CD4-positive, alpha-beta T cell treated with Interleukin-17A for 4 hours (primary cell): ENCODE data around the gene PREX1.

Experiments
- DNase-seq: peaks from one replicate; pipeline ENCODE4 v3.0.0-alpha.2; 2020; ENCODE audit warnings: mixed read lengths

Gene PREX1

DNA sequence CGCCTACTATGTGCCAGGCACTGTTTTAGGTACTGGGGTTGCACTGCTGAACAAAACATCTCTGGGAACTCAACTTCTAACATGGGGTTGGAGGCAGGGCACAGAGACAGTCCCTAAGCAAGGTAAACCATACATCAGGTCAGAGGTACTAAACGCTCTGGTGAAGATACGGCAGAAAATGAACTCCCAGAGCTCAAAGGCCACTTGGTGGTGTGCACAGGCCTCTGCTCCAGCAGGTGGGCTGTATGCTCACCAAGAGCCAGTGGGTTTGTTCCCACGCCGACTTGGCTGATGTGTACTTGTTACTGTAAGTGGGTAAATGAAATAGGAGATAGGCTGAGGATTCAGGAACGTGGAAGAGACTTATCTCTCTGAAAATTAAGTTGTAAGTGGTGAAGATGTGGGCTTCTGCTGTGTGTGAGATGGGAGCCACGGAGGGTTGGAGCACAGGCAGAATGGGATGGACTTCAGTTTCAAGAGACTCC, 133.4 kb downstream of the PREX1 start:
- no peak for DNase-seq

DNA sequence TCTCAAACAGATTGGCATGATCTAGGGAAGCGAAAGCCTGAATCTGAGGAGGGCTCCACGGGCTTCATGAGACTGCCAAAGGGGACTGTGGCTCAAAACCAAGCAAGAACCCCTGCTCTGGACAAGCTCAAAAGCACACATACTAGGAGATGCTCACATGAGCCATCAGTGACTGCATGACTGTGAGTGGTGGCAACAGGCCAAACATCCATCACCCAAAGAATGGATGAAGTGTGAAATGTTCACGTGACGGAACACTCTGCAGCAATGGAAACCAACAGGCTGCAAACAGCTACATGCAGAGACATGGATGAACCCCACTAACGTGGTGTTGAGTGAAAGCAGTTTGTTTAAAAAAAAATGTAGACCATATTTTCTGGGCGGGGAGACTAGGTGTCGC, 136.3 kb downstream of the PREX1 start:
- DNase-seq, result no peak

GRCh38 chr20:48690888-48691287, 136.9 kb downstream of the PREX1 start:
- no peak for DNase-seq

GRCh38 chr20:48689874-48690571, 137.8 kb downstream of the PREX1 start:
- no peak for DNase-seq

GRCh38 chr20:48689388-48689787, 138.4 kb downstream of the PREX1 start:
- DNase-seq, result no peak

GRCh38 chr20:48688579-48688978, 139.2 kb downstream of the PREX1 start:
- DNase-seq, result no peak

DNA sequence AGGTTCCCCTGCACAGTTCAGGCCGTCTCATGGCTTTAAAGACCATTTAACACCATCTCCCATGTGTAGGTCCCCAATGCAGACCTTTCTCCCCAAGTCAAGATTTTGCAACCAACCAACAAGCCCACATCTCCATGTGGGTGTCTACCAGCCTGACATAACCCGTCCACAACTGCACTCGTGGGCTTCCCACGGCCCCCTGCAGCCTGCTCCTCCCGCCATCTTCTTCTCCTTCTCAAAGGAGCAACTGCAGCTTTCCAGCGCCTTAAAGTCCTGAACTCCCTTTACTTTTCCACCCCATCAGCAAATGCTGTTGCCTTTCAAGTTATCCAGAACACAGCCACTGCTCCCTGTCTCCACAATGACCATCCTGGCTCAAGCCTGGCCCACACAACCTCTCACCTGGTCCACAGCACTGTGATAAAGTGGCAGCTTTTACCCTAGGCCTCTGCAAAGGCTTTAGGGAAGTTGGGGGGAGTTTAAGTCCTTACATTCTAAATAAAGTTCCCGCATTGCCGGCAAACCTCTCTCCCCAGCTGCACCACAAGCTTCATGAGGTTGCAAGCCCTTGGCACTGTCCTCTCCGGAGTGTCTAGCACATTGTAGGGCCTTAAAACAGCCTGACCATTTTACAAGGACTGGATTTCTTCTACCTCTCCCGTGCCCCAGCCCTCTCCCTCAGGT, 140.5 kb downstream of the PREX1 start:
- no peak for DNase-seq

DNA sequence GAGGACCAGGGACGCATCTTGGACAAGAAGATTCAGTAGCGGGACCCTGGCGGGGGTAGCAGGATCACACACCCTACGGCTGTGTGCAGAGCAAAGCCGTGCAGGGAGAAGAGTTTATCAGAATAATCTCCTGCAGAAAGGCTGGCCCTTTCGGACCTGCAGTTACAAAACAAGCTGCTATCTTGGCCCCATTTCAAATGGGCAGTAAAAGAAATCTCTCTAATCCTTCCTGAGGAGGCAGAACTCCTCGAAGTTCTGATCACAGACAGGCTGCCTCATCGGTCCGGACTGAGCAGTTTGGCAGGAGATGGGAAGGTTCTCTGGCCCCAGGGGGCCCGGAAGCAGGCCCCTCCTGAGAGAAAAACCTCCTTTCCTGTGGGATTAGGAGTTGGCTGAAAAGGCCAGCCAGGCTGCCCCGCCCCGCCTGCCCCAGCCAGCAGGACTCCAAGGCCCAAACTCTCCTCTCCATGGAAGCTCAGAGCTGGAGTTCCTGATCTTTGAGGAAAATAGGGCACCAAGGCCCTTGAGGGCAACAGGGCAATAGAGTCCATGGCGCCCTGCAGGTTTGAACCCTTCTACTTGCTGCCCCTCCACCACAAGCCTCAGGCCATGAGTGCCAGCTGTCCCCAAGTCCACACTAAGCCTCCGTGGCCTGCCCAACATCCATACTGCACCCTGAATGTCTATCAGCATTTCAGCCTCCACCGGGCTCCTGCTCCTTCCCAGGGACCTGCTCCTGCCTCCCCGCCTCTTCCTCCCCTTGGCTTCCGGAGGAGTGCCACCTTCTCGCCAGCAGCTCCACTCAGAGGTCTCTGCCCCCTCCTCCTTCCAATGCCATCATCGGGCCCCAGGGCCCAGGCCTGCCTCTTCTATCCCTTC, 141.3 kb downstream of the PREX1 start:
- DNase-seq, result no peak

GRCh38 chr20:48685300-48685699, 142.5 kb downstream of the PREX1 start:
- DNase-seq, result no peak

DNA sequence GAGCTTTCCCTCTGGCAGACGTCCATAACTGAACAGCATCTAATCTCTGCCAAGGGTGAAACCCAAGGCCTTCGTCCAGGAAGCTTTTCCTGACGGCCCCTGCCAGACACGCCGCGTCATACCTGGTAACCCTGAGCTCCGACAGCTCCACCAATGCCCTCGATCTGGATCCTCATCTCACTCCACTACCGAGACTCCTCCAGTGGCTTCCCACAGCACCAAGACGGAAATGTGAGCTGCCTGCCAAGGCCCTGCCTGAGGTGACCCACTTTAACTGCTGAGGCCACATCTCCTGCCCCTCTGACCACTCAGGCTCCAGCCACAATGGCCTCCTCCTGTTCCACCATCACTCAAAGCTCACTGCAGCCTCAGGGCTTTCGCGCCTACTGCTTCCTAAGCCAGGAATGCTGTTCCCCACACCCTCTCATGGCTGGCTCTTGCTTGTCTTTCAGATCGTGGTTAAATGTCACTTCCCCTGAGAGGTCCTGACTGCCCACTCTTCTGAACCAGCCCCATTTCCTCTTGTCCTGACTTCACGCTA, 143.2 kb downstream of the PREX1 start:
- DNase-seq, result no peak

DNA sequence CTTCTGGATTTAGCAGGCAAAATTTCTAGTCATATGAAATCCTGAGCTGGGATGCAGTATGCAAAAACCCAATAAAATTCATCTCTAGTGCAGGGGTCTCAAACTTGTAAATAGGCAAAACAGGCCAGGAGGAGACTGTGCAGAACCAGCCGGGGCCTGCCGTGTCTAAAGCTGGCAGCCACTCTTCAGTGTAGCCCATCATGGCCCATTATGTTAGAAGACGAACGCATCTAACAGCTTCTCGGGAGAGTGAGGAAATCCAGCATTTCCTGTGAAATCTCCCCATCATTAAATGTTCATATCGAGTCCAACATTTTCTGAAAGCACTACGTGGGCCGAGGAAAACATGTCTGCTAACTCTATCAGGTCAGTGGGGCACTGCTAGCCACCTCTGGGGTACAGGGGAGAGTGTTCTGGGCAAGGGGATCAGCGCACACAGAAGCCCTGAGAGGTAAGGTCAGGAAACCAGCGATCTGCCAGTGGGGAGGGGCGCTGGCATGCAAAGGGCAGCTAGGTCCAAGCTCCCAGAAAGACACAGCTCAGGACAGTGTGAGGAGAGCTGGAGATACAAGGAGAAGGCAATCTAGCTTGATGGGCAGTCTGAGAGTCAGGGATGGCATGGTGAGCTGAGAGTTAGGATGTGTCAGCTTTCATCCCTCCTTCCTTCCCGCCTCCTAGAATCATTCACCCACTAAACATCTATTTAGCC, 144.2 kb downstream of the PREX1 start:
- no peak for DNase-seq

DNA sequence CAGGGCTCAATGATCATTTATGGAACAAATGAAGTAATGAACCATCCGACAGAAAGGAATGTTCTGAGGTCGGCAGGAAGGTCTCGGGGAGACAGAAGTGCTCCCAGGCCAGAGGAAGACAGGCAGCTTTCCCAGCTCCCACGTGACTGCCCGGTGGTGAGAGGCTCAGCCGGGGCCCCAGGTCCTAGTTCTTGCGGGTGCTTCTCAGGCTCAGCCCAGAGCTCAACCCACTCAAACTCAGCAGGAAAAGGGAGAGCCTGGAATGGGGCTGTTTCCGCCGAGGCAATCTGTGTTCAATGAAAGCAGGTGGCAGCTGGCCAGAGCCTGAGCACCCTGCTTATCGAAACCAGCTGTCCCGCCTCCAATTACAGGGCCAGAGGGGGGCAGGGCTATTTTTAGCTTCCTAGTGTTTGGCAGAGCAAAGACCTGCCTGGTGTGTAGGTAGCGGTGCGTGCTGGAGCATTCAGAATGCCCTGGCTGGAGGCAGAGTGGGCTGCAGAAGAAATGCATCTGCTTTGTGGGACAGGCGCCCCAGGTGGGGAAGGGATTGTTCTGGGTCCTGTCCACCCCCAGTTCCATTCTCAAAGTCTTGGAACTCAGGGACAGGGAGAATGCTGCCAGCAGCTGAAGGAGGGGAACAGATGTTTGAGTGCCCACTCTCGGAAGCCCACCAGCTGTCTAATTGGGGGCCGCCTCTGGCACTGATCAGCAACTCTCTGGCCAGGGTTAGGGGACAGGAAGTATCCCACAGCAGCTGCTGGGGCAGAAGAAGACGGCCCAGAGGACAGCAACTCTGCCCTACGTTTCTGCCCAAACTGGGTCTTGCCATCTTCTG, 145.1 kb downstream of the PREX1 start:
- DNase-seq, result no peak

- no peak for DNase-seq
Observed at GRCh38 chr20:48681873-48682426, 145.8 kb downstream of the PREX1 start.

DNA sequence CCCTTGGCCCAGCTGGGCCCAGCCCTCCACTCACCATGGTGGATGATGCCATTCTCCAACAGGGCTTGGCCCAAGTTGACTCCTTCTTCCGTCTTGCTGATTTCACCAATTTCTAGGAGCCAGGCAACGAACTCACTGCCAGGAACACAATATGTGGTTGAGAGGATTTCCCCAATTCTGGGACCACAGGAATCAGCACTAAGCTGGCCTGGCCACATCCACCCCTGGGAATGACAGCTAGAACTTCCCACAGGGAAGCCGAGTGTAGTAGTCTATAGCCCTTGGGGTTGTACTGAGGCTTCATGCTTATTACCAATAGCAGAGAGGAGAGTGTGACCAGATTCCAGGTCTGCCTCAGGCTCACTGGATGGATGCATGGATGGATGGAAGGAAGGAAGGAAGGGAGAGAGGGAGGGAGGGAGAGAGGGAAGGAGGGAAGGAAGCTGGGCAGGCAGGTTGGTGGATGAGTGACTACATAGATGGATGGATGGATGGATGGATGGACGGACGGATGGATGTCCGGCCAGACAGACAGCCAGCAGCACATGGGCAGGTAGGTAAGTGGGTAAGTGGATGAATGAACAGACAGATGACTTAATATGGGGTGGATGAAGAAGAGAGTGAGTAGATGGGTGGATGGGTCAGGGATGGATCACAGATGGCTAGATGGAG, 146.5 kb downstream of the PREX1 start:
- no peak for DNase-seq

DNA sequence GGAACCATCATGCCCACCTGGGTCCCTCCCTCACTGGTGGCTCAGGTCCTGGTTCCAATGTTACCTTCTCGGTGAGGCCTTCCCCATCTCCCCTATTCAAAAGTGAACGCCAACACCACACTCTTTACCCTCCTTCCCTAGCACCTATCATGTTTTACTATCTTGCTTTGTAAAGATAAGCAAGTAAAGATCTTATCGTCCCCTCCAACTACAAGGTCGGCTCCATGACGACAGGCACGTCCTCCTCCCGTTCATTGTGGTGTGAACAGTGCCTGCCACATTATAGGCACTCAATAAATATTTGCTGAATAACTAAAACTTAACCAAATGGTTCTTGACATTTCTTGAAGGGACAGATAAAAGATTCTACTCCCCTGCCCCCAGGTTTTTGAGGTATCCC, 147.1 kb downstream of the PREX1 start:
- DNase-seq, result no peak

DNA sequence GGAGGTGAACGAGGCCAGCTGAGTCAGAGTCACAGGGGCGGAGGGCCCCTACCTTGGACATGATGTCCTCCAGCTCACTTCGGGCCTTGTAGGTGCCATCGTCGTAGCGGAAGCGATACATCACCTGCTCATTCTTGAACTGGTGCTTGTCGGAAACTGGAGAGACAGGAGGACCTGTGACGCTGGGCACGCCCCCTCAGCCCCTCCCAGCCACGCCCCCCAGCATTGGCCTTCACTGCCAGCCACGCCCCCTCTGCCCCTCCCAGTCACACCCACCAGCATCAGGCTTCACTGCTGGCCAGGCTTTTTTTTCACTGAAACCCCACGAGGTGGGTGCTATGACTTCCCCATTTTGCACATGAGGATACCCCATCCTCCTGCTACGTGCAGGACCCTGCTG, 148.2 kb downstream of the PREX1 start:
- DNase-seq, result no peak

DNA sequence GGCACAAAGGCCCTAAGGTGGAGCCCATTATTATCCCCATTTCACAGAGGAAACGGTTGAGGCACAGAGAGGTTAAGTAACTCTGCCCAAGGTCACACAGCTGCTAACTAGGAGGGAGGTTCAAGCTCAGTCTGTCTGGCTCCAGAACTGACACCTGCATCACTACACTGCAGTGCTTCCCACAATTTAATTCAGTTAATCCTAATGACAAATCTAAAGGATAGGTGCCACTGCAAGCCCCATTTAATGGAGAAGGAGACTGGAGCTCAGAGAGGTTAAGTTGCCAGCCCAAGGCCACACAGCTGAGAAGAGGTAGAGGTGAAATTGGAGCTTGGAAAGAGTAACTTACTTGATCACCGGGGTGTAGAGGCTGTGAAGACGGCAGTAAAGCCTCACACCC, 148.8 kb downstream of the PREX1 start:
- no peak for DNase-seq

DNA sequence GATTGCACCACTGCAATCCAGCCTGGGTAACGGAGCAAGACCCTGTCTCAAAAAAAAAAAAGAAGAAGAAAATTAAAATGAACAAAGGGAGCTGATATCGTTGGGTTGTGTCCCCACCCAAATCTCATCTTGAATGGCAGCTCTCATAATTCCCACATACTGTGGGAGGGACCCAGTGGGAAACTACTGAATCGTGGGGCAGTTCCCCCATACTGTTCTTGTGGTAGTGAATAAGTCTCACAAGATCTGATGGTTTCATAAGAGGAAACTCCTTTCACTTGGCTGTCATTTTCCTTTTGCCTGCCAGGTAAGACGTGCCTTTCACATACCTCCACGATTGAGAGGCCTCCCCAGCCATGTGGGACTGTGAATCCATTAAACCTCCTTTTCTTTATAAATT, 149.4 kb downstream of the PREX1 start:
- no peak for DNase-seq

DNA sequence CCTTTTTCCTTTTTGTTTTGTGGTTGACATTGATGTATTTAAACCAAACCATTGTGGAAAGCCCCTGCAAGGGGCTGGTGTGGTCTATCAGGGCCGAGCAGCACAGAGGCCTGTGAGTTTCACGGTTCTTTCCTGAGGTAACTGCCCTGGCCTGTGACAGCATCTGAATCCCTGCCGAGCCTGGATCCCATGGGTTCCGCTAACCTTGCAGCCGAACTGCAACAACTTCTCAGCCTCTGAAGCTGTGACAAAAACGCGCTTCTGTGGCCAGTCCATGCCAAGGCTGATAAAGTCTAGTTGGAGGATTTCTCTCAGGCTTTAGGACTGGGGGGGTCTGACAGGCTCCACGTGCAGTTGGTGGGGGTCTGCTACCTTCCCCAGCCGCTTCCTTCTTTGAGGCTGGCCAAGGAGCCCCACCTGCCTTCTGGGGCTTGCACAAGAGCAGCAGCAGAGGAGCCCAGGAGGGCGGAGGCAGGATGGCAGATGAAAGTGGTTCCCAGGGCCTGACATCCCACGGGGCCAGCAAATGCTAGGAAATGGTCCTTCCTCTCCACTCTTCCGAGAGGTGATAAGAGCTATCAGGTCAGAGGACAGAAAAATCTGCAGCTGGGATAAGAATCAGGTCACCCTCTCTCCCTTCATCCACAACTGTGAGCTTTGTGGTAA, 150.9 kb downstream of the PREX1 start:
- DNase-seq, result no peak

GRCh38 chr20:48676125-48676524, 151.7 kb downstream of the PREX1 start:
- no peak for DNase-seq
